HG02973 (cell line): ENCODE measurements around the gene INPP5A.

Source experiments
- ATAC-seq: cut with Tn5 transposase; IDR thresholded peaks from one replicate; pipeline ENCODE4 v1.9.1; 2021; ENCODE audit warnings: moderate library complexity; ENCODE audit not compliant: unreplicated experiment

The INPP5A gene

GRCh38 chr10:132711613-132712121, 174.1 kb downstream of the INPP5A start:
- ATAC-seq: no peak

GRCh38 chr10:132712291-132712690, 174.7 kb downstream of the INPP5A start:
- no peak for ATAC-seq

DNA sequence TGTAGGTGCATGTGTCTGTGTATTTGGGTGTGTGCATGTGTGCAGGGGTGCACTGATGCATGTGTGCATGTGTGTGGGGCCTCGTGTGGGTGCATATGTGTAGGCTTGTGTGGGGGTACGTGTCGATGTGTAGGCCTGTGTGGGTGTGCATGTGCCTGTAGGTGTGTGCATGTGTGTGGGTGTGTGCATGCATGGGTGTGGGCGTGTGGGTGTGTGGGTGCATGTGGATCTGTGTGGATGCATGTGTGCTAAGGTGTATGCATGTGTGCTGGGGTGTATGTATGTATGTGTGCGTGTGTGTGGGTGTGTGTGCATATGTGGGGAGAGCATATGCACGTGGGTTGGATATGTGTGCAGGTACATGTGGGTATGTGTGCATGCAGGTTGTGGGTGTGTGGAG, 175.2 kb downstream of the INPP5A start:
- no peak for ATAC-seq

DNA sequence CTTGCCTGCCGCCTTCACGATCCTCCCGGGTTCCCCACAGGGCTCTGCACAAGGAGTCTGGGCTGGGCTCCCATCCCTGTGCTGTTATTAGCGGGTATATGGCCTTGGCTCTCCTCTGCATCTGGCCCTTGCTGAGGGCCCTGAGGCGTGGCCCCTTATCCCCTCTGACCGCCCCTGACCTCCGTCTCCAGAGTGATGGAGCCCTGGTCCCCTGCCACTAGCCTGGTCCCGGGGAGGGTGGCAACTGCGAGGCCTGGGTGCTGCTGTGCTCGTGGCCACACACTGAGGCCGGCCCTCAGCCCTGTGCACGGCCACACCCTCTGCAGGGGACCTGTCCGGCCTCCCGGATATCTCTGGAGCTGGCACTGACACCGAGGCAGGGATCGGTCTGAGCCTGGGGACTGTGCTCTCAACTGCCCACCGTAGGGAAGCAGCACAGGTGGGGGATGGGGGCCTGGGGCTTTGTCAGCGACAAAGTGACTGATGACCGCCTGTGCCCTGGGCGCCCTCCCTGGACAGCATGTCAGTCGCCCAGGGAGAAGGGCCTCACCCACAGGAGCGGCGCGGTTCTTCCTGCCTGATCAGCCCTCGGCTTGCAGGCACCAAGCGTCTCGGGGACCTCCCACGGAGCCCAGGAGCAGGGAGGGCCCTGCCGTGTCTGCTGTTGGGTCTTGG, 176.0 kb downstream of the INPP5A start:
- no peak for ATAC-seq

GRCh38 chr10:132714096-132714985, 176.8 kb downstream of the INPP5A start:
- ATAC-seq: no peak

DNA sequence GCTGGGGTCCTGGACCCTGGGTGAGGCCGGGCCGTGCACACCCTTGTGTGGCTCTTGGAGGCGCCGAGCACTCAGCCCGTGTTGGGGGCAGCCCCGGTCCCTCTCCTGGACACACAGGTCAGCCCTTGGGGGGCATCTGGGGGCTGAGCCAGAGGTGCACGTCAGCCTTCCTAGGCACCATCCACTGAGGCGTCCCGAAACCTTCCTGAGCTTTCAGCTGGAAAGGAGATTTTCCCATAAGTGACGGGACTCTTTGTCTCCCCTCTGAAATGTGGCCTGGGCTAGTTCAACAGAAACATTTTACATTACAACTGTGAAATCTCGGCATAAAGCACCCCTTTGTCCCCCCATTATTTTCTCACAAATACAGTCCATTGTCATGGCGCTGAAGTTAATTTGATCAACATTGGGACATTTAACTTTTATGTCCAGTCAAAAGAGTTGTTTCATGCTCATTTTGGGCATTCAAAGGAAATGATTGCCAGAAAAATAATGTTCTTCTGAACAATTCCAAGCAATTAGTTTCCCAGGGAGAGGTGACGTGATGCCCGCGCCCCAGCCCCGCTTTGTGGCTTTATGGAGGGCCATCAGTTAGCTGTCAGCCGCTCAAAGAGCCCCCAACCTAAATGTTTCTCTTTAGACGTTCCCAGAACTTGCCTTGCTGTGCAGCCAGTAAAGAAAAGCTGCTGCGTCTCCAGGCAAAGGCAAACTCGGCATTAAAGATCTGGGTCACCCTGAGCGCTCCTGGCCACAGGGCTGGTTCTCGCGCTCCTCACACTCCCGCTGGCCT, 177.6 kb downstream of the INPP5A start:
- no peak for ATAC-seq

DNA sequence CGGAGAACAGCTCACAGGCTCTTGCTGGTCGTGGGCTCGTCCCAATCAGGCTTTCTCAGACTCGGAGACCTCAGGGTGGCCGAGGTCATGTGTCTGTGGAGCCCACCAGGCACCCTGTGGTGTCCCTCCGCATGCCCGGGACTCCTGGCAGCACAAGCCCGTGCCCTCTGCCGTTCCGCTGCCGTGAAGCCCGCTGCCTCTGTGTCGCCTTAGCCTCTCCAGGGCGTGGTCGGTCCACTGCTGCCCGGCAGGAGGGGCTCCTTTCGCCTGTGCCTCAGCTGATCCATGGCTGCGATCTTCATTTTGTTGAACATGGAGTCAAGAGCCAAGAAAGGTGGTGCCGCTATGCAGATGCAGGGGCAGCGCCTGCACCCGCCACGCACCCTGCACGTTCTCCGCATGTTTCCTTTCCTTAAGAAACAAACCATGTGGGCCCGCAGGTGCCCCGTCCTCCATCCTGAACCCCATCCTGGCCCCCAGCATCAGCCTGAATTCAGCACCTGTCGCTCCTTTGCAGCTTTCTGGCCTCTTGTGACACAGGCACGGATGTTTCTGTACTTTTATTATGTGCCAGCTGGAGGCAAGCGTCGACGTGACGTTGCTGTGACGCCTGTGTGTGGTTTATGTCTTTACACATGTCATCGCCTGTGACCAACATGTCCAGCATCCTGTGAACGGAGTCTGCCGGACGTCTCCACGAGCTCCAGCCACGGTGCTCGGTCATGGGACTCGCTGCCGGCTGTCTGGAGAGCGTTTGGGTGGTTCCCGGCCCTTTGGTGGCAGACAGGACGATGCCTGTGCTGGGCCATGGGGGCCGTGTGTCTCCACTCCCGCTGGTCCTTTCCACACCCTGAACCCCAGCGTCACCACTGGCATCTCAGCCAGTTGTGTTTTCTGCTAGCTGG, 178.4 kb downstream of the INPP5A start:
- no peak for ATAC-seq

DNA sequence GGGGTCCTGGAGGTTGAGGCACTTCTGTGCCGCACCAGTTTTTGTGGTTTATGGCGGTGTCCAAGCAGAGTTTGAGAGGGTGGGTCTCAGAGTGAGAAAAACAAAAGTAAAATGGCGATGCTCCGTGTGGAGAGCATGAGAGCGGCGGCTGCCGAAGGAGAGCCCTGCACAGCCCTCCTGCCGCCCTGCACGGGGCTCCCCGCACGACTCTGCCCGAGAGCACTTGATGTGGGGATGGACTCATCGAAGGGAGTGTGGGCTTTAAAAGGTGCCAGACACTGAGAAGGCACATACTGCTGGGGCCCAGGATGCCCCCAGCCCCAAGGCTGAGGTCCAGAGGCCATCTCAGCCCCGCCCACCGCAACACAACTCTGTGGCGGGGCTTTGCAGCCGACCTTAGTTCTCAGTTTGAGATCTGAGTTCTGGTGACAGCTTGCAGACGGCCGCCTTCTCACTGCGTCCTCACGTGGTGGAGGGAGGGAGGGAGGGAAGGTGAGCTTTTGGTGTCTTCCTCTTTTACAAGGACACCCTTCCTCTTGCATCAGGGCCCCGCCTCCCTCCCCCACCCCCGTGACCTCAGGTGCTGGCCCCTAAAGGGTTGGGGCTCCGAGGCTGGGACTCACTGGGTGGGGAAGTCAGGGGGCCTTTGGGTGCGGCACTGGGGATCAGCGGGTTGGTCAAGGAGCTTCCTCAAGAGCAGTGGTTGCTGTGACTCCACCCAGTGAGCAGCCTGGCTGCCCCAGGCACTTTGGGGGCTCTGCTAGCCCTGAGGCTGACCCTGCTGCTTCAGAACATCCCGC, 179.3 kb downstream of the INPP5A start:
- no peak for ATAC-seq

GRCh38 chr10:132721725-132722124, 184.1 kb downstream of the INPP5A start:
- ATAC-seq: no peak

GRCh38 chr10:132722394-132723329, 185.1 kb downstream of the INPP5A start:
- no peak for ATAC-seq

GRCh38 chr10:132723330-132723970, 185.9 kb downstream of the INPP5A start:
- ATAC-seq: no peak

- no peak for ATAC-seq
These were observed 186.9 kb downstream of the INPP5A start for GRCh38 chr10:132724446-132724845.

DNA sequence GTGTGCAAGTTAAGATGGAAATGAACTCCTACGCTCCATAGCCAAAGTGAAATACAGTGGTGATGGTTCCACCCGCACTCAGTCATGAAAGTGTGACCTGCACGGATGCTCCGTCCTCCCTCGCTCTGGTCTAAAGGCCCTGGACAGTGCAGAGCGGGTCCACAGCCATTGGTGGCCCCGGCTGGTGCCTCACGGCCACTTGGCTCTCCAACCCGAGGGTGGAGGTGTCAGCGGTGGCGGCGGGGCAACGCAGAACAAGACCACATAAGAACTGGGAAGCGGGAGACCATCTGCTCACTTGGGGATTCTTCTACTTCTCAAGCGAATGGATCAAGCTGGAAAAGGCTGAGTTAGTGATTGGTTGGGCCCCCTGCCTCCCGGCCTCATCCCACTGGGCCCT, 187.6 kb downstream of the INPP5A start:
- ATAC-seq: no peak

- ATAC-seq: no peak
These were observed 188.6 kb downstream of the INPP5A start for GRCh38 chr10:132726194-132726593.

- no peak for ATAC-seq
These were observed 189.4 kb downstream of the INPP5A start for GRCh38 chr10:132726951-132727350.

DNA sequence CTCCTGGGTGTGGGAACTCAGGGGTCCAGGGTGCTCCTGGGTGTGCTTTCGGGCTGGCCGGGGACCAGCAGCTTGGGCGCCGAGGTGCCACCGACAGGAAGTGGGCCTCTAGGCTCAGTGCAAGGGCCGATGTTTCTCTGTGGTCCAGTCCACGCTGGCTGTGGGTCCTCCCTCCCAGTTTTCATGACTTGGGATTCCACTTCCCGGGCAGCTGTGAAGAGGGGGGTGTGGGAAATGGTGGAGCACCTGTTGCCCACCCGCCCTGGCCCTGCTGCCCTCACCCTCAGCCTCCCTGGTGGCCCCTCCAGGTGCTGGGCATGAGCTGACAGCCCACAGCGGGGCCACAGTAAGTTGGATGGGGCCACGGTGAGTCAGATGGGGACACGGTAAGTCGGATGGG, 189.8 kb downstream of the INPP5A start:
- ATAC-seq: no peak

DNA sequence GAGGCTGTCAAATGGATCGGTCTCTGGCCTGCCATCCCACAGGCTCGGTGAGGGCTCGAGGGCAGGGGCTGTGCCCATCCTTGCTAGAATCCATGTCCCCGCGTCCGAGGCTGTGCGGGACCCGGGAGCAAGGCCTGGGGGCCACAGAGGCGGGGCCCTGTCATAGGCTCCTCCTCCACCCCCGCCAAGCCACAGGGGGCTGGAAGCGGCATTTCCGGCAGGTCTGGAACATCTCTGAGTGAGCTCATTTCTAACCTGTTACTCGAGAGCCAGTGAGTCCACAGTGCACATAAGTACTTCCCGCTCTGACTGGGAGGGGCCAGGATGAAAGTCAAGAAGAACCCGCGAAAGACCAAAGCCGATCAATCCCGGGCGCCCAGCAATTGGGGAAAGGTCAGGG, 190.7 kb downstream of the INPP5A start:
- ATAC-seq: no peak

DNA sequence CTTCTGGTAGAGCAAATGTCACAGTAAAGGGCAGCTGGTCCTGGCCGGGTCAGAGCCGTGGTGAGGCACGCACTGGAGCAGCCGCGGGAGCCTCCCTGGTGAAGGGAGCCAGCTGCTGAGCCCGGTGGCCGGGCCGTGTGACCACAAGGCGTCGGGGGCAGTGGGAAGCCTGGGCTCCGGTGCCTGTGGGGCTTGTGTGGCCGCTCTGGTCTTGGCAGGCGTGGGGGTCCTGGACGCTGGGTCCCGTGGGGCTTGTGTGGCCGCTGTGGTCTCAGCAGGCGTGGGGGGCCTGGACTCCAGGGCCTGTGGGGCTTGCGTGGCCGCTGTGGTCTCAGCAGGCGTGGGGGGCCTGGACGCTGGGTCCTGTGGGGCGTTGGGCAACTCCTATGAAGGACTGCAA, 191.2 kb downstream of the INPP5A start:
- ATAC-seq: no peak
